K562 (cell line): Measurements from ENCODE around the gene QRFP. TPM values are rescaled to one million over a fixed set of nuclear protein-coding genes. Genes with fewer than 3 reads are reported as not detected.

Experiments used
- ATAC-seq: fragments of 200-7000 bp; cut with Tn5 transposase; 3 replicates; pipeline ENCODE4 v1.9.1; 2020; ENCODE audit warnings: moderate library complexity
- BruUV-seq: library from RNA; stranded (reverse); fragments of 400-500 nt; replicated peaks from 2 replicates; lab custom pipeline; 2021; lab: Mats Ljungman, UMichigan
- CTCF ChIA-PET: fragments of 300-600 bp; formaldehyde crosslinking; extraction: SDS; loops from one replicate; lab custom pipeline; 2021; ENCODE audit warnings: low intra/inter-chr PET ratio; lab: Yijun Ruan, JAX
- POLR2A ChIA-PET: fragments of 300-600, 350-650 bp; sonication (Branson Sonifier 250); formaldehyde crosslinking; extraction: SDS; loops from one replicate; lab custom pipeline; 2021; ENCODE audit warnings: antibody characterized with exemption, inconsistent platforms; lab: Yijun Ruan, JAX
- DNase-seq, 4 experiments: peaks; one replicate each; pipeline versions ENCODE4 v3.0.0 to v3.0.0-alpha.2; 2011 to 2018; ENCODE audit warnings: low spot score in 3 of 4, mixed read lengths in 3 of 4; ENCODE audit errors: extremely low read depth in 1 of 4
- FAIRE-seq: peaks from 2 replicates; lab custom pipeline; 2011; peaks lifted over from hg19 to GRCh38; lab: Jason Lieb, UNC
- H2AFZ ChIP-seq: 2 replicates; pipeline ENCODE4 v1.6.0; 2011; ENCODE audit warnings: low read depth, low read length, control low read depth, inconsistent platforms
- H3K27ac ChIP-seq: fragments of 200-600 bp; 3 replicates; pipeline ENCODE4 v1.8.0; 2011; ENCODE audit warnings: low read depth, mild to moderate bottlenecking, control low read depth, inconsistent platforms, low read length, moderate library complexity, mixed read lengths; ENCODE audit errors: extremely low read depth
- H3K27me3 ChIP-seq, 2 experiments: fragments of 300-600 bp in 1 of 2; 2 replicates in 1 of 2; 3 replicates in 1 of 2; pipeline versions ENCODE4 v1.6.0 to v1.8.0; 2011; ENCODE audit warnings: inconsistent platforms in 2 of 2, low read length in 2 of 2, mild to moderate bottlenecking in 1 of 2, mixed read lengths in 1 of 2, moderate library complexity in 1 of 2; ENCODE audit not compliant: control insufficient read depth in 2 of 2, insufficient read depth in 2 of 2
- H3K36me3 ChIP-seq: fragments of 300-600 bp; 3 replicates; pipeline ENCODE4 v1.8.0; 2011; ENCODE audit warnings: mild to moderate bottlenecking, low read length, inconsistent platforms; ENCODE audit not compliant: control insufficient read depth, insufficient read depth
- H3K4me1 ChIP-seq, 2 experiments: fragments of 200-600 bp in 1 of 2; replicated peaks in 1 of 2; 2 replicates in 1 of 2; 3 replicates in 1 of 2; pipeline versions ENCODE4 v1.5.1 to v1.8.0; 2011; ENCODE audit warnings: inconsistent platforms in 2 of 2, low read length in 2 of 2, mild to moderate bottlenecking in 1 of 2, mixed read lengths in 1 of 2, moderate library complexity in 1 of 2; ENCODE audit not compliant: control insufficient read depth in 2 of 2, insufficient read depth in 2 of 2
- H3K4me2 ChIP-seq: 2 replicates; pipeline ENCODE4 v1.6.1; 2011; ENCODE audit warnings: low read length, control low read depth, inconsistent platforms, mixed read lengths; ENCODE audit not compliant: insufficient read depth
- H3K4me3 ChIP-seq: fragments of 200-600 bp; sonication (generic), shearing (Covaris generic); 2 replicates; pipeline ENCODE4 v1.5.1; 2016; ENCODE audit warnings: control low read depth, inconsistent platforms
- H3K79me2 ChIP-seq: fragments of 200-600 bp; 3 replicates; pipeline ENCODE4 v1.8.0; 2011; ENCODE audit warnings: low read length, inconsistent platforms; ENCODE audit not compliant: control insufficient read depth, insufficient read depth
- H3K9ac ChIP-seq, 2 experiments: 2 replicates each; pipeline versions ENCODE4 v1.6.0 to v1.6.1; 2011; ENCODE audit warnings: low read depth in 2 of 2, low read length in 2 of 2, control low read depth in 1 of 2, inconsistent platforms in 1 of 2, mild to moderate bottlenecking in 1 of 2, mixed read lengths in 1 of 2; ENCODE audit not compliant: insufficient read depth in 1 of 2
- H3K9me1 ChIP-seq: one replicate; pipeline ENCODE4 v1.6.0; 2011; ENCODE audit warnings: inconsistent platforms, mild to moderate bottlenecking, low read length, moderate library complexity; ENCODE audit not compliant: control insufficient read depth, insufficient read depth
- H3K9me3 ChIP-seq: replicated peaks from 2 replicates; pipeline ENCODE4 v1.5.1; 2011; ENCODE audit warnings: low read depth, low read length, inconsistent platforms; ENCODE audit not compliant: control insufficient read depth, insufficient read depth
- H4K20me1 ChIP-seq: replicated peaks from 2 replicates; pipeline ENCODE4 v1.6.1; 2011; ENCODE audit warnings: low read length, inconsistent platforms, mixed read lengths; ENCODE audit not compliant: control insufficient read depth, insufficient read depth
- ATF3 ChIP-seq, 2 experiments: fragments of 450-650 bp in 1 of 2; sonication (generic) in 1 of 2; formaldehyde crosslinking in 1 of 2; IDR thresholded peaks in 1 of 2; conservative IDR thresholded peaks in 1 of 2; 2 replicates each; pipeline versions ENCODE4 v1.6.1 to v1.8.1; 2016 to 2023; ENCODE audit warnings: mild to moderate bottlenecking in 2 of 2, moderate library complexity in 2 of 2, inconsistent platforms in 1 of 2, missing genetic modification reagents in 1 of 2
- CTBP1 ChIP-seq: fragments of 450-650 bp; IDR thresholded peaks from 2 replicates; pipeline ENCODE4 v1.6.1; 2016; ENCODE audit warnings: borderline replicate concordance
- MLX ChIP-seq, 2 experiments: fragments of 450-650 bp in 1 of 2; sonication (generic) in 1 of 2; formaldehyde crosslinking; conservative IDR thresholded peaks; 2 replicates each; pipeline versions ENCODE4 v1.4.0 to v1.8.1; 2020 to 2022; ENCODE audit warnings: mild to moderate bottlenecking in 1 of 2, missing genetic modification reagents in 1 of 2
- ZKSCAN1 ChIP-seq: fragments of 150-350 bp; IDR thresholded peaks from 2 replicates; pipeline ENCODE4 v1.6.1; 2016; ENCODE audit warnings: low read depth, low read length
- WGBS: fragments of 100-300 bp; shearing (Covaris generic); methylation state at CpG from one replicate; pipeline ENCODE4 v1.1.6; 2016; ENCODE audit warnings: low coverage, mixed read lengths; ENCODE audit not compliant: insufficient coverage; ENCODE audit errors: missing lambda C conversion rate; 5-methylcytosine and 5-hydroxymethylcytosine counted together
- in situ Hi-C: fragments of 300-500 bp; cut with MboI; formaldehyde crosslinking; loops from 4 replicates; pipeline ENCODE4 v1.15.0; 2018; ENCODE audit warnings: inconsistent platforms, mixed read lengths
- intact Hi-C: fragments of 100-400 bp; cut with micrococcal nuclease; formaldehyde crosslinking; loops from 2 replicates; pipeline ENCODE4 v1.14.2; 2022
- polyA plus RNA-seq, 8 experiments: library from polyadenylated mRNA; depleted of rRNA in 4 of 8; stranded (reverse) in 5 of 8; unstranded in 3 of 8; fragments of >200 nt; fragmentation: Nextera tagmentation in 2 of 8; fragmentation: Illumina TruSeq in 1 of 8; extraction: Ambion mirVana in 2 of 8; extraction: Trizol in 1 of 8; gene quantifications; 2 replicates each; pipeline versions ENCODE4 v1.2.1 to v1.2.3, GENCODE V29; 2011 to 2014; ENCODE audit warnings: inconsistent platforms in 1 of 8, missing spikeins in 1 of 8
- total RNA-seq, 7 experiments: library from RNA; depleted of rRNA in 6 of 7; stranded (reverse); fragments of >200 nt in 6 of 7; fragmentation: Illumina TruSeq in 2 of 7; extraction: Trizol in 2 of 7; gene quantifications; 2 replicates each; pipeline versions ENCODE4 v1.2.1 to v1.2.3, GENCODE V29; 2011 to 2021; ENCODE audit warnings: low replicate concordance in 1 of 7
- TF ChIP-seq, protein P1 (sequence below): fragments of 250-450 bp; sonication (Bioruptor Pico); IDR thresholded peaks from 2 replicates; pipeline ENCODE4 v1.8.0; 2021; ENCODE audit warnings: mild to moderate bottlenecking, moderate library complexity
- TF ChIP-seq, protein P2 (sequence below): fragments of 150-350 bp; conservative IDR thresholded peaks from 2 replicates; pipeline ENCODE4 v1.6.1; 2014; ENCODE audit warnings: low read length
- TF ChIP-seq, protein P3 (sequence below): sonication (generic); formaldehyde crosslinking; IDR thresholded peaks from 2 replicates; pipeline ENCODE4 v1.8.1; 2023; ENCODE audit warnings: mild to moderate bottlenecking, missing genetic modification reagents

Gene QRFP
- total and polyA plus RNA-seq, 9 of the 15 experiments (the other 6 are each of a cell fraction or from before 2014, with no cell fraction given): not detected

DNA sequence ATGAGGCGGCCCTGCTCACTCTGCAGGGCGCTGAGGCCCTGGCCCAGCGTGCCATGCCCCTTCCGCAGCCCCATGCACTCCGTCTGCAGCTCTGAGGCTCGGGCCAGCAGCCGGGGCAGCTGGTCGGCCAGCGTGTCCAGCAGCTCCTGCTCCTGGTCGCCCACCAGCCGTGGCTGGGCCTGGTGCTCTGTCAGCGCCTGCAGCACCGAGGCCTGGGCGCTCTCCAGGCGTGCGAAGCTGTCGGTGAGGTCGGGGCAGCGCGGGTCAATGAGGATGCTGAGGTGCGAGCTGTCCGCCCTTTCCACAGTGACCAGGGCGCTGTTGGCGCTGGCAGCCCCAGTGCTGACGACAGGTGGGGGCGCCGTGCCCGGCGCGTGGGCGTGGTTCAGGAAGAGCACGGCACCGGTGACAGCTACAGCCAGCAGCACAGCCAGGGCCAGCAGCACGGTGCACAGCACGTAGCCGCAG is 33.0 kb upstream of the QRFP start:
- POLR2A ChIA-PET: interaction anchor here (0.6 to 26.8 kb wide), 9 partner anchors 13 to 101 kb away, joined by 3 to 582 read pairs (median 5); no protein-coding TSS in a partner anchor
- H3K4me2 ChIP-seq: no peak overlapping the region

More for the DNA sequence above, 33.0 kb upstream of the QRFP start:
- H3K4me3 ChIP-seq: no peak overlapping the region
- intact Hi-C loops: no loop called here
- H3K9ac ChIP-seq: peak overlapping the region in 1 of 2 experiments; percentile 1; a peak in 1 of 4 replicates
- FAIRE-seq: no peak
- in situ Hi-C loops: no loop called here
- no peaks in the 10 kb centered on the region for H3K79me2 ChIP-seq
- H3K36me3 ChIP-seq: no peaks in the 10 kb centered on the region
- H3K9me1 ChIP-seq: peaks cover 4% of the 10 kb centered on the region
- H3K27me3 ChIP-seq: peaks cover 93 to 98% of the 10 kb centered on the region in 2 experiments
- no peaks in the 10 kb centered on the region for H3K9me3 ChIP-seq
- TF ChIP-seq, protein P1, sequence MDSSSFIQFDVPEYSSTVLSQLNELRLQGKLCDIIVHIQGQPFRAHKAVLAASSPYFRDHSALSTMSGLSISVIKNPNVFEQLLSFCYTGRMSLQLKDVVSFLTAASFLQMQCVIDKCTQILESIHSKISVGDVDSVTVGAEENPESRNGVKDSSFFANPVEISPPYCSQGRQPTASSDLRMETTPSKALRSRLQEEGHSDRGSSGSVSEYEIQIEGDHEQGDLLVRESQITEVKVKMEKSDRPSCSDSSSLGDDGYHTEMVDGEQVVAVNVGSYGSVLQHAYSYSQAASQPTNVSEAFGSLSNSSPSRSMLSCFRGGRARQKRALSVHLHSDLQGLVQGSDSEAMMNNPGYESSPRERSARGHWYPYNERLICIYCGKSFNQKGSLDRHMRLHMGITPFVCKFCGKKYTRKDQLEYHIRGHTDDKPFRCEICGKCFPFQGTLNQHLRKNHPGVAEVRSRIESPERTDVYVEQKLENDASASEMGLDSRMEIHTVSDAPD (CRISPR knock-in tag): no peak
- TF ChIP-seq CTBP1: no peak
- TF ChIP-seq, protein P2, sequence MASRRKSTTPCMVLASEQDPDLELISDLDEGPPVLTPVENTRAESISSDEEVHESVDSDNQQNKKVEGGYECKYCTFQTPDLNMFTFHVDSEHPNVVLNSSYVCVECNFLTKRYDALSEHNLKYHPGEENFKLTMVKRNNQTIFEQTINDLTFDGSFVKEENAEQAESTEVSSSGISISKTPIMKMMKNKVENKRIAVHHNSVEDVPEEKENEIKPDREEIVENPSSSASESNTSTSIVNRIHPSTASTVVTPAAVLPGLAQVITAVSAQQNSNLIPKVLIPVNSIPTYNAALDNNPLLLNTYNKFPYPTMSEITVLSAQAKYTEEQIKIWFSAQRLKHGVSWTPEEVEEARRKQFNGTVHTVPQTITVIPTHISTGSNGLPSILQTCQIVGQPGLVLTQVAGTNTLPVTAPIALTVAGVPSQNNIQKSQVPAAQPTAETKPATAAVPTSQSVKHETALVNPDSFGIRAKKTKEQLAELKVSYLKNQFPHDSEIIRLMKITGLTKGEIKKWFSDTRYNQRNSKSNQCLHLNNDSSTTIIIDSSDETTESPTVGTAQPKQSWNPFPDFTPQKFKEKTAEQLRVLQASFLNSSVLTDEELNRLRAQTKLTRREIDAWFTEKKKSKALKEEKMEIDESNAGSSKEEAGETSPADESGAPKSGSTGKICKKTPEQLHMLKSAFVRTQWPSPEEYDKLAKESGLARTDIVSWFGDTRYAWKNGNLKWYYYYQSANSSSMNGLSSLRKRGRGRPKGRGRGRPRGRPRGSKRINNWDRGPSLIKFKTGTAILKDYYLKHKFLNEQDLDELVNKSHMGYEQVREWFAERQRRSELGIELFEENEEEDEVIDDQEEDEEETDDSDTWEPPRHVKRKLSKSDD: 0 out of 2 replicates have a peak, but pooled peaks have one; percentile 20
- TF ChIP-seq, protein P3, sequence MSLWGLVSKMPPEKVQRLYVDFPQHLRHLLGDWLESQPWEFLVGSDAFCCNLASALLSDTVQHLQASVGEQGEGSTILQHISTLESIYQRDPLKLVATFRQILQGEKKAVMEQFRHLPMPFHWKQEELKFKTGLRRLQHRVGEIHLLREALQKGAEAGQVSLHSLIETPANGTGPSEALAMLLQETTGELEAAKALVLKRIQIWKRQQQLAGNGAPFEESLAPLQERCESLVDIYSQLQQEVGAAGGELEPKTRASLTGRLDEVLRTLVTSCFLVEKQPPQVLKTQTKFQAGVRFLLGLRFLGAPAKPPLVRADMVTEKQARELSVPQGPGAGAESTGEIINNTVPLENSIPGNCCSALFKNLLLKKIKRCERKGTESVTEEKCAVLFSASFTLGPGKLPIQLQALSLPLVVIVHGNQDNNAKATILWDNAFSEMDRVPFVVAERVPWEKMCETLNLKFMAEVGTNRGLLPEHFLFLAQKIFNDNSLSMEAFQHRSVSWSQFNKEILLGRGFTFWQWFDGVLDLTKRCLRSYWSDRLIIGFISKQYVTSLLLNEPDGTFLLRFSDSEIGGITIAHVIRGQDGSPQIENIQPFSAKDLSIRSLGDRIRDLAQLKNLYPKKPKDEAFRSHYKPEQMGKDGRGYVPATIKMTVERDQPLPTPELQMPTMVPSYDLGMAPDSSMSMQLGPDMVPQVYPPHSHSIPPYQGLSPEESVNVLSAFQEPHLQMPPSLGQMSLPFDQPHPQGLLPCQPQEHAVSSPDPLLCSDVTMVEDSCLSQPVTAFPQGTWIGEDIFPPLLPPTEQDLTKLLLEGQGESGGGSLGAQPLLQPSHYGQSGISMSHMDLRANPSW (CRISPR knock-in tag): 0 out of 2 replicates have a peak, but pooled peaks have one; percentile 84
- no peak for TF ChIP-seq ATF3 (IDR thresholded peaks at IDR 0.05)
- peak; percentile 19; the same call in 1 of the 2 replicates for TF ChIP-seq ATF3 (CRISPR knock-in tag; conservative IDR thresholded peaks at IDR 0.05)
- 0 out of 2 replicates have a peak, but pooled peaks have one; percentile 1 for TF ChIP-seq ZKSCAN1
- TF ChIP-seq MLX (CRISPR knock-in tag; conservative IDR thresholded peaks at IDR 0.05): peak in 1 of 2 experiments; percentile 87; a peak in 1 of 4 replicates
- H2AFZ ChIP-seq: no peak overlapping the region
- H3K4me1 ChIP-seq: peaks cover 0 to 42% of the 10 kb centered on the region in 2 experiments; a peak in 2 of 5 replicates
- H4K20me1 ChIP-seq: peaks cover 80% of the 10 kb centered on the region
- 5% methylated on average over 36 of the region's 36 CpGs for WGBS
- CTCF ChIA-PET: interaction anchor here (1.1 kb wide), 1 partner anchor 128 kb away, joined by 3 read pairs; no protein-coding TSS in a partner anchor
- no peak overlapping the region for H3K27ac ChIP-seq
- BruUV-seq: no TSS peak
- ATAC-seq: peak; percentile 4
- DNase-seq: peak in 3 of 4 experiments; percentile 65 to 71 (median 66)
